Thyroid gland (tissue), 4 donors: Measurements from ENCODE around the gene ESX1. TPM values are rescaled to one million over a fixed set of nuclear protein-coding genes. Genes with fewer than 3 reads are reported as not detected.

Source experiments
- DNase-seq, 2 donors: peaks; one replicate each; pipeline ENCODE4 v3.0.0-alpha.2; 2019
- H3K27ac ChIP-seq, 3 donors: fragments of 200-600 bp; sonication (generic); 1 replicate in 2 of 3; 2 replicates in 1 of 3; pipeline ENCODE4 v1.5.1; 2016 to 2019; ENCODE audit warnings: mild to moderate bottlenecking in 1 of 3, moderate library complexity in 1 of 3
- H3K27me3 ChIP-seq: fragments of 200-600 bp; sonication (generic); one replicate; pipeline ENCODE4 v1.5.1; 2019
- H3K36me3 ChIP-seq, 2 donors: fragments of 200-600 bp; sonication (generic); one replicate each; pipeline ENCODE4 v1.5.1; 2016 to 2019
- H3K4me1 ChIP-seq, 2 donors: fragments of 200-600 bp; sonication (generic); one replicate each; pipeline ENCODE4 v1.5.1; 2017 to 2019
- H3K4me3 ChIP-seq, 3 donors: fragments of 200-600 bp; sonication (generic); replicated peaks in 1 of 3; 1 replicate in 2 of 3; 2 replicates in 1 of 3; pipeline ENCODE4 v1.5.1; 2016; ENCODE audit warnings: mild to moderate bottlenecking in 1 of 3
- H3K9me3 ChIP-seq: fragments of 200-600 bp; sonication (generic); one replicate; pipeline ENCODE4 v1.5.1; 2017
- POLR2A ChIP-seq, 2 donors: fragments of 450-650 bp; IDR thresholded peaks; one replicate each; pipeline ENCODE4 v1.6.1; 2017; ENCODE audit warnings: antibody characterized with exemption in 2 of 2, mild to moderate bottlenecking in 2 of 2, moderate library complexity in 1 of 2
- WGBS, 2 donors: methylation state at CpG; one replicate each; pipeline ENCODE4 v1.1.5; 2017; 5-methylcytosine and 5-hydroxymethylcytosine counted together
- intact Hi-C: fragments of 100-400 bp; cut with DNase I; formaldehyde crosslinking; loops from one replicate; pipeline ENCODE4 v1.15.1; 2023
- total RNA-seq, 4 donors: library from RNA; depleted of rRNA; stranded (reverse); fragments of >200 nt; gene quantifications; one replicate each; pipeline ENCODE4 v1.2.3, GENCODE V29; 2016
- TF ChIP-seq, protein P1 (sequence below), 6 experiments: fragments of 200-600 bp in 3 of 6; fragments of 450-650 bp in 3 of 6; sonication (generic) in 3 of 6; IDR thresholded peaks; one replicate each; pipeline ENCODE4 v1.5.1; 2016 to 2019; ENCODE audit warnings: antibody characterized with exemption in 6 of 6, mild to moderate bottlenecking in 2 of 6, inconsistent platforms in 1 of 6, moderate library complexity in 1 of 6

The ESX1 gene
- total RNA-seq, 4 donors from 2014 or later = not detected

DNA sequence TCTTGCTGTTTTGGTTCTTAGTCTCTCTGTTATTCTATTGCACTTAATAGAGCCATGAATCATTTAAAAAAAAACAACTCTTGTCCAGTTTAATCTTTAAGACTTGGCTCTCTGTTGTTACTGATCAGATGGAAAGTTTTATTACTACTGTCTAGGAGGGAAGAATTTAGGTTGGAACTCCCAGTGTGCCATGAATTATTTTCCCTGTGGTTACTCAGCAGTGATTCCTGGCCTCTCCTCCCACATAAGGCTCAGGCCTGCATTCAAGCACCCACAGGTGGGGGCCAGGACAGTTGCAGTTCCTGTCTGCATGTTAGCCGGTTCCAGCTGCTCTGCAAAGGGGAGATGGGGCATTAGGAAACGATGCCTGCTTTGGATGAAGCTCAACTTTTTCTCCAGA lies 29.8 kb upstream of the ESX1 start:
- Histone ChIP-seq H3K4me1 (peaks cover 0 to 8% of the 10 kb centered on the region in 2 donors), H3K4me3 (no peak overlapping the region), H3K9me3 (no peaks in the 10 kb centered on the region), H3K27me3 (no peaks in the 10 kb centered on the region), H3K27ac (peak overlapping the region in 1 of 3 donors; percentile 36), H3K36me3 (no peaks in the 10 kb centered on the region)
- WGBS, 2 donors = 24 to 83% methylated on average over 1 to 2 of the region's 2 CpGs
- TF ChIP-seq POLR2A (IDR thresholded peaks at IDR 0.05) = no peak
- TF ChIP-seq, protein P1, sequence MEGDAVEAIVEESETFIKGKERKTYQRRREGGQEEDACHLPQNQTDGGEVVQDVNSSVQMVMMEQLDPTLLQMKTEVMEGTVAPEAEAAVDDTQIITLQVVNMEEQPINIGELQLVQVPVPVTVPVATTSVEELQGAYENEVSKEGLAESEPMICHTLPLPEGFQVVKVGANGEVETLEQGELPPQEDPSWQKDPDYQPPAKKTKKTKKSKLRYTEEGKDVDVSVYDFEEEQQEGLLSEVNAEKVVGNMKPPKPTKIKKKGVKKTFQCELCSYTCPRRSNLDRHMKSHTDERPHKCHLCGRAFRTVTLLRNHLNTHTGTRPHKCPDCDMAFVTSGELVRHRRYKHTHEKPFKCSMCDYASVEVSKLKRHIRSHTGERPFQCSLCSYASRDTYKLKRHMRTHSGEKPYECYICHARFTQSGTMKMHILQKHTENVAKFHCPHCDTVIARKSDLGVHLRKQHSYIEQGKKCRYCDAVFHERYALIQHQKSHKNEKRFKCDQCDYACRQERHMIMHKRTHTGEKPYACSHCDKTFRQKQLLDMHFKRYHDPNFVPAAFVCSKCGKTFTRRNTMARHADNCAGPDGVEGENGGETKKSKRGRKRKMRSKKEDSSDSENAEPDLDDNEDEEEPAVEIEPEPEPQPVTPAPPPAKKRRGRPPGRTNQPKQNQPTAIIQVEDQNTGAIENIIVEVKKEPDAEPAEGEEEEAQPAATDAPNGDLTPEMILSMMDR (IDR thresholded peaks at IDR 0.05) = no peak
- intact Hi-C loops = no loop called here
- peak in 1 of 2 donors; percentile 23 for DNase-seq

DNA sequence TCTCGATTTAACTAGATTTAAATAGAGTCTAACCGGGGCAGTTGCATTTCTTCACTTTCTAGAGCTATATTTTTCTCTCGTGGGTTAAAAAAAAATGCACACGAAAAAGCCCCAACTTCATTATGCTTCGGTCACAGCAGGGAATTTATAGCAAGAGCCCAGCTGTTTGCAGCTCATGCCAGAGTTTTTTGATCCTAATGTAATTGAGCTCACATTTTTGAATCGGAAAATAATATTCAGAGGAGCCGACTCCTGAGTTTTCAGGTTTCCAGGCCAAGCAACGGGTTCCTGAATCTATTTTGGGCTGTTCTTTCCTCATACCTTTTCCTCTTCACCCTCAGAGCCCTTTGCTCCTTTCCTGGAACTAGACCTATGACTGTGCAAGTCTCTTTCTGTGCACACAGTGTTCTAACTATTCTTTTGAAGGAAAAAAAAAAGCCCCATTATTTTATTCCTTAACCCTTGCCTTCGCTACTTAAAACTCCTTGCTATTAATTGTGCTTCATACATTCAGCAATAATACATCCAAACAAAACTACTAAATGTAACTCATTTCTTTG lies 27.5 kb upstream of the ESX1 start:
- no peaks in the 10 kb centered on the region for H3K9me3 ChIP-seq
- H3K27ac ChIP-seq = no peak overlapping the region
- intact Hi-C loops = no loop called here
- H3K27me3 ChIP-seq = no peaks in the 10 kb centered on the region
- H3K4me3 ChIP-seq = no peak overlapping the region
- no peak for DNase-seq
- TF ChIP-seq, protein P1 (IDR thresholded peaks at IDR 0.05) = no peak
- TF ChIP-seq POLR2A (IDR thresholded peaks at IDR 0.05) = no peak
- WGBS, 2 donors = 60 to 66% methylated on average over 9 of the region's 9 CpGs
- H3K36me3 ChIP-seq = no peaks in the 10 kb centered on the region
- peaks cover 0 to 8% of the 10 kb centered on the region in 2 donors for H3K4me1 ChIP-seq

DNA sequence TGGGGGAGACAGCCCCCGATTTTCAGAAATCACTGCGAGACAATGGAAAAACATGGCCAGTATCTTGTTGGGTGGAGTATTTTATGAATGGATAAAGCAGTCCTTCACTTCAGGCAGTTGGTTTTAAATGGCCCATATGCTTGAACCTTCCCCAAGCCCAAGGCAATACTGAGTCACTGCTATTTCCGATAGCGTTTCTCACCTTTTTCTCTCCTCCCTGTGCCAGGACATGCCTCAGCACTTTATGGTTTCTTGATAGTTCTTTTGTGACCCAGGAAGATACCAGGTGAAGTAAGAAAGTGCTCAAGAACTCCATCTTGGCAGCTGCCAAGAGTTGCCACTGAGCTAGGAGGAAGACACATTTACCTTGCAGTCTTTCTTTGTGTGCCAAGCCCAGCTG lies 26.8 kb upstream of the ESX1 start:
- intact Hi-C loops = no loop called here
- peak overlapping the region in 1 of 3 donors; percentile 36 for H3K27ac ChIP-seq
- H3K4me1 ChIP-seq = peaks cover 0 to 8% of the 10 kb centered on the region in 2 donors
- TF ChIP-seq, protein P1 (IDR thresholded peaks at IDR 0.05) = no peak
- no peak for TF ChIP-seq POLR2A (IDR thresholded peaks at IDR 0.05)
- H3K4me3 ChIP-seq = no peak overlapping the region
- no peaks in the 10 kb centered on the region for H3K9me3 ChIP-seq
- H3K27me3 ChIP-seq = no peaks in the 10 kb centered on the region
- no peaks in the 10 kb centered on the region for H3K36me3 ChIP-seq
- 93 to 97% methylated on average over 3 to 4 of the region's 4 CpGs for WGBS, 2 donors
- DNase-seq = no peak

DNA sequence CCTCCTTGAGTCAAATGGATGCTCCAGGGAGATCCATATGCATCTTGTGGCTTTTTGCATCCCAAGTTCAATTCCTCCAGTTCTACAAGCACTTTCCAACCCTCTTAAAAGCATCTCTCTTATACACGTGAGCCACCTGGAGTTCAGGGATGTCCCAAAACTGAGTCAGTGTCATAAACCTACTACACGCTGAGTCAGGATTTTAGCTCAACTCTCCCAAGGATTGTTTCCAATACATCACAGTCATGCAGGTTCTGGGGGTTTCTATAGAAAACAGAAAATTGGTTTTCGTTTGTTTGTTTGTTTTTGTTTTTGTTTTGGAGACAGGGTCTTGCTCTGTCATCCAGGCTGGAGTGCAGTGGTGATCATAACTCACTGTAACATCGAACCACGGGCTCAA lies 25.9 kb upstream of the ESX1 start:
- TF ChIP-seq POLR2A (IDR thresholded peaks at IDR 0.05) = no peak
- TF ChIP-seq, protein P1 (IDR thresholded peaks at IDR 0.05) = no peak
- H3K27me3 ChIP-seq = no peaks in the 10 kb centered on the region
- H3K36me3 ChIP-seq = no peaks in the 10 kb centered on the region
- H3K9me3 ChIP-seq = no peaks in the 10 kb centered on the region
- no peak overlapping the region for H3K4me3 ChIP-seq
- peaks cover 0 to 8% of the 10 kb centered on the region in 2 donors for H3K4me1 ChIP-seq
- intact Hi-C loops = no loop called here
- no peak overlapping the region for H3K27ac ChIP-seq
- DNase-seq = no peak
- 84 to 87% methylated on average over 5 of the region's 5 CpGs for WGBS, 2 donors

DNA sequence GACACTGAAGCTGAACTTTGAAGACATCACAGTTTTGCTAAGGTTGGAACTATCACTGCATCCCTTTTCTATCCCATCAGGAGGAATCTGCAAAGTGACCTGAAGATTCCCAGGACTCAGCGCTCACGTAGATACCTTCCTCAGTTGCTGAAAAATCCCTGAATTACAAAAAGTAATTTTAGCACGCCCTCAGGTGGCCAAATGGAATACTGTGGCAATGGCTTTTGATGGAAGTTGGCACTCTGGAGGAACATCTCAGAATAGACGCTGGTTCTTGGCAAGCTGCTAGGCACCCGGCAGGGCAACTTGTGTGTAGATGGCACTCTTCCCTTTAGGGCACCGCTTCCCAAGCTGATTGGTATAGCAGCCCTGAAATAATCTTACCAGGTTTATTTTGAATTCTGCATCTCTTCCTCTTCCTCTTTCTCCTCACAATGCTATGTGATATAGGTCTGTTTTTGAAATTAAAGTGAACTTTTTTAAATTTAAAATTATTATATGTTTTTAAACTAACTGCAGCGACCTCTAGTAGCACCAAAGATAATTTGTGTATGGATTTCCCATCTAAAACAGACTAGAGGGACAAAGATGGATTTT lies 16.3 kb upstream of the ESX1 start:
- Histone ChIP-seq H3K9me3 (no peaks in the 10 kb centered on the region), H3K4me1 (no peaks in the 10 kb centered on the region), H3K36me3 (no peaks in the 10 kb centered on the region), H3K4me3 (no peak overlapping the region), H3K27ac (no peak overlapping the region), H3K27me3 (no peaks in the 10 kb centered on the region)
- TF ChIP-seq, protein P1 (IDR thresholded peaks at IDR 0.05) = peak in 5 of 6 experiments; percentile 14 to 47 (median 33)
- no peak for TF ChIP-seq POLR2A (IDR thresholded peaks at IDR 0.05)
- intact Hi-C loops = no loop called here
- 1% methylated on average over 5 to 6 of the region's 7 CpGs for WGBS, 2 donors
- DNase-seq = peak; percentile 21 to 35
